HUDEP-2 (cell line): ENCODE results near the gene GALNT10.

Experiments
- DNase-seq, 76 experiments: peaks; one replicate each; lab custom pipeline; 2025; ENCODE audit not compliant: unreplicated experiment in 76 of 76; lab: John Stamatoyannopoulos, UW

Gene GALNT10

DNA sequence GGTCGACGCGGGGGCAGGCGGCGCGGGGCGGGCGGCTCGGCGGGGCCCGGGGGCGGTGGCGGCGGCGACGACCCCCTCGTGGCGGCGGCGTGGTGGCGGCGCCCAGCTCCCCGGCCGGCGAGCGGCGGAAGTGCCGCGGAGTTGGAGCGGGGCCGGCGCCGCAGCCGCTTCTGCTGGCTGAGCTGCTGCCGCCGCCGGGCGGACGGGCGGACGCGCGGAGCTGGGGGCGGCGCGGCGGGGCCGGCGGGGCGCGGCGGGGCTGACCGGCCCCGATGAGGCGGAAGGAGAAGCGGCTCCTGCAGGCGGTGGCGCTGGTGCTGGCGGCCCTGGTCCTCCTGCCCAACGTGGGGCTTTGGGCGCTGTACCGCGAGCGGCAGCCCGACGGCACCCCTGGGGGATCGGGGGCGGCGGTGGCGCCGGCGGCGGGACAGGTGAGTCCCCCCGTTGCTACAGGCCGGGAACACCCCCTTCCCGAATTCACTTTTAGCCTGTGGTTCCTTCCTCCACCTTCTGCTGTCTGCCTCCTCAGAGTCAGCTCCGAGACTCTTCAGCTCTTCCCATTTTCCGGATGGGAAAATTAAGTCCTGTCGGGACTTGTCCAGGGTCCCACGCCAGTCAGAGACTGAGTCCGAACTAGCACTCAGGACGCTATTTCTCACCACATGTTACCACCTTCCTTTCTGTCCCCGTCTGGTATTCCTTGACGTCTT lies at the start of gene GALNT10:
Gene GALNT10, plus strand, starts transcription at position 139 of the 710 bp plus-strand sequence. Its CDS starts 134 bp downstream, at position 273.
- peak in 42 of 76 experiments; percentile 16 to 73 (median 56) for DNase-seq

DNA sequence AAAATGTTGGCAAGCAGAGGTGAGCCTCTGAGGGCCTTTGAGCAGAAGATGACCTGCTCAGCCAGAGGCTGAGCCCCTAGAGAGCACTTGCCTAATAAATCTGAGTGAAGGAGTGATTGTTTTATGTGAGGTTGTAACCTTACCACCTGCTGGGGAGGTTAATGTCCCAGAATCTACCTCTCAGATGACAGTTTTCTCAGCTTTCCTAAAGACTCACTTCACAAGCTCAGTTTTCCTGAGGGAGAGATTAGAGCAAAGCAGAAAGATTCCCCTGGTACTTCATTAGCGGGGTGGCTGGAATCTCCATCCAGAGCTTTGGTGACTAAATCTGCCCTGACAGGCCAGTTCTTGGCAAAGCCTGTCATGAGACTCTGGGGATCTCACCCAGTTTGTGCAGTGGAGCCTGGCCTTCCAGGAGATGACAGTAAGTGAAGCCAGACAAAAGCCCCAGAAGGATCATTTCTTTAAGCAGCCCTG lies 48.8 kb upstream of the GALNT10 start:
- DNase-seq, result no peak

GRCh38 chr5:154143211-154143641 lies 47.3 kb upstream of the GALNT10 start:
- no peak for DNase-seq

DNA sequence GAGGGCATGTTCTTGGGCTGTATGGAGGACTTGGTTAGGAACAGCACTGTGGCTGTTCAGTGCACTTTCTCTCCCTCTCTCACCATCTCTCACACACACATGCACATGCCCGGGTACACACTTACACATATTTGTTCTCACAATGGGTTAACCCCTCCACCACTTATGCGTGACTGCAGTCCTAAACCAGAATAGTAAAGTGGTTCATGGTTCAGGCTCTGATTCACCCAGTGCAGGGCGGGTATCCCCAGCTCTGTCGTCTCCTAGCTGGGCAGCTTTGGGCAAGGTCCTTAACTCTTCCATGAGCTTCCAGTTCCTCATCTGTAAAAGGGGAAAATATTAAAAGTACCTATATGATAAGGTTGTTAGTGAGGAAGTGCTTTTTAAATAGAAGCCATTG lies 45.3 kb upstream of the GALNT10 start:
- no peak for DNase-seq

- no peak for DNase-seq
Measured at GRCh38 chr5:154146409-154146808, 44.1 kb upstream of the GALNT10 start.

GRCh38 chr5:154147666-154148065 lies 42.9 kb upstream of the GALNT10 start:
- no peak for DNase-seq

GRCh38 chr5:154150471-154150870 lies 40.1 kb upstream of the GALNT10 start:
- peak in 1 of 76 experiments; percentile 7 for DNase-seq

GRCh38 chr5:154157483-154158378 lies 32.8 kb upstream of the GALNT10 start:
- DNase-seq, result peak in 1 of 76 experiments; percentile 2

- no peak for DNase-seq
Measured at GRCh38 chr5:154158379-154158737, 32.2 kb upstream of the GALNT10 start.

- no peak for DNase-seq
Measured at GRCh38 chr5:154159343-154159742, 31.2 kb upstream of the GALNT10 start.

DNA sequence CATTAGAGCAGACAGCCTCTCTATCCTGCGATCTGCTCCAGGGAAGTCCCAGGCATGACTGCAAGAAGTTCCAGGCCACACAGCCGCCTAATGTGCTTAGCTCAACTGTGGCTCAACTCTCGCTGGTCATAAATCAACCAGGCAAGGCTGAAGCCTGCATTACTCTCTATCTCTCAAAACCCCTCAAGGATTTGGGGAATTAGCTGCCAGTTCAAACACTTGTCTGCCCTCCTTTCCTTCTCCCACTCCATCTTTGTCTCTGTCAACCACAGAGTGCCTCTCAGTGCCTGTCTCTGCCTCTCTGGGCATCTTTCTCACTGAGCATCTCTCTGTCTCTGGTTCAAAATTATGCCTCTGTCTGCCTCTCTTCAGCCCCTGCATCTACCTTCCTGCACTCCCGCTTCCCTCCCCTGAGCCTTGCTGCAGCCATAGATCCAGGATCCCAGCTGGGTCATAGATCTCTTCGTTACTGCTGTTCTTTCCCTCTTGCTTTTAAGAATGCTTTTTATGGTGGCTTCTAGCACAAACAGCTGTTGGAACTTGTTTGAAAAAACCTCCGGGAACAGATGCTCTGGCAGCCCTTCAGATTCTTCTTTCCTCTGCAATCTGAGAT lies 27.9 kb upstream of the GALNT10 start:
- DNase-seq, result no peak

GRCh38 chr5:154163327-154164248 lies 26.9 kb upstream of the GALNT10 start:
- no peak for DNase-seq

DNA sequence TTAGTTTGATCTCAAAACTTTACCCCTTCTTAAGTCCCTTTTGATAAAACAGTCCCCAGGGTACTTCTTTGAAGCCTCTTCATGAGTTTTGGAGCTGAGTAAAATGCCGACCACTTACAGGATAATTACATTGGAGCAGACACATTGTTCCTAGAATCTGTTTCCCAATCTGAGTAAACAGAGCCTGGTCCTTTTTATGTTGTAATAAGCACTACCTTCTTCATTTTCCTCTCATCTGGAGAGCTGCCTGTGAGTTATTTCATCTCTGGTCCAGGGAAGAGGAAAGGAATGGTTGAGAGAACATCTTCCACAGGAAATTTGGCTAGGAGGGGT lies 26.3 kb upstream of the GALNT10 start:
- DNase-seq, result no peak

DNA sequence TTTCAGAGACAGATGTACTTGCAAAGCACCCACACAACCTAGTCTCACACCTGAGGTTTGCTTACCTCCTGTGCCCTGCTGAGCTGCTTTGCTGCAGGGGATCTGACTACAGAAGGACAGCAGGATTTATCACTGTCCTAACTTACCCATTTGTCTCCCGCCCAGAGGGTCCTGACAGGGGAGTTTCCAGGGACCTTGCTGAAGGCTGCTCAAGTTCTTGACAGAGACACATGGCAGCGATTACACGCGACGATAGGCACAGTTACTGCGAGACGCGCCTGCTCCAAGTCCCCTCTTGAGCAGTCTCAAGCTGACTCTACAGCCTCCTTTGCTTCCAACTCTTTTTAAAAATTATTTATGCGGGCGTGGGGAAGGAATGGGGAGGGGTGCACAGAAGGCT lies 24.6 kb upstream of the GALNT10 start:
- no peak for DNase-seq

- no peak for DNase-seq
Measured at GRCh38 chr5:154166901-154167791, 23.4 kb upstream of the GALNT10 start.

DNA sequence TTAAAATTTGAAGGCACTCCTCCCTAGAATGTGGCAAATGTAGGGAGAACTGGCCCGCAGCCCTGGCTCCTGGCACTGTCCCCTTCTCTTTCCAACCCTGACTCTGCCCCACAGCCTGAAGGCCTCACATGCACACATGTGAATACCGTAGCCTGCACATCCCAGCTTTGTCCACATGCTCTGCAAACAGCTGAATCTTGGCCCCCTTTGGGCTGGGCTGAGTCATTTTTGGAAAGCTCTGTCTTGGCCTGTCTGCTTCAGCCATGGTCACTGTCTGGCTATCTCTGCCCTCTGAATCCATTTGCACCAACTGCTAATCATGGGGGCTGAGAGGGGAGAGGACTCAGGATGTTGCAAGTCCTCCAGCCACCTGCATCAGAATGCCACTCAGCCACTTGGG lies 22.1 kb upstream of the GALNT10 start:
- DNase-seq, result no peak

GRCh38 chr5:154172785-154173184 lies 17.7 kb upstream of the GALNT10 start:
- DNase-seq, result no peak

DNA sequence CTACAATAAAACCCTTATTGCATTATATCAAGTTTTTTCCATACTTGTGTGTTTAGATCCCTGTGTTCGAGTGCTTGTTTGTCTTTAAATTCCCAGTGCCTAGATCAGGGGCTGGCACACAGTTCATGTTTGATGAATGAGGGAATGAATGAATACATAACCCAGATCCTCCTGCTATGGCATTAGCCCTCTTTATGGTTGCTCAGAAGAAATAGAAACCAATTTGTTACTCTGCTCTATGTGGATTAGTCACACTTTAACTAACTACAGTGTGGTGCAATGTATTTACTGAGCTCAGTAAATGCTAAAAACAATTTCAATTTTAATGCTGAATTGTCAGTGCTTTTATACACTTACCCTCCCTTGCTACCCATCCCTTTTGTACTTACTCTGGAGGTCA lies 16.4 kb upstream of the GALNT10 start:
- no peak for DNase-seq

DNA sequence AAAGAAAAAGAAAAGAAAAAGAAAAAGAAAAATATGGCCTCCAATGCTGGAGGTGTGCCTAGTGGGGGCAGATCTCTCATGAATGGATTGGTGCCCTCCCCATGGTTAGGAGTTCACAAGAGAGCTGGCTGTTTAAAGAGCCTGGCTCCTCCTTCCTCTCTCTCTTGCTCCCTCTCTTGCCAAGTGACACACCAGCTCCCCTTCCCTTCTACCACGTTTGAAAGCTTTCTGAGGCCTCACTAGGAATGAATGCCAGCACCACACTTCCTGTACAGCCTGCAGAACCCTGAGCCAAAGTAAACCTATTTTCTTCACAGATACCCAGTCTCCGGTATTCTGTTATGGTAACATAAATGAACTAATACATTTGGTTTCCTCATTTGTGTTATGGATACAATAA lies 14.4 kb upstream of the GALNT10 start:
- no peak for DNase-seq
